Measurements from ENCODE around the gene SERBP1. TPM values are rescaled to one million over a fixed set of nuclear protein-coding genes. Genes with fewer than 3 reads are reported as not detected.

SERBP1 gene
- polyA plus RNA-seq, 1 donor from 2014 or later, result 150 TPM

GRCh38 chr1:67437961-67438360 lies 7.8 kb upstream of the SERBP1 start:
- H2AFZ ChIP-seq (ENCODE audit: low read depth, low read length), result no peak overlapping the region
- no peaks in the 10 kb centered on the region for H3K79me2 ChIP-seq (replicated peaks; ENCODE audit: insufficient read depth, low read length)
- no peaks in the 10 kb centered on the region for H3K9me3 ChIP-seq (ENCODE audit: low read length)
- H3K27me3 ChIP-seq (ENCODE audit: insufficient read depth, low read depth, low read length), result no peaks in the 10 kb centered on the region
- TF ChIP-seq, protein P1, sequence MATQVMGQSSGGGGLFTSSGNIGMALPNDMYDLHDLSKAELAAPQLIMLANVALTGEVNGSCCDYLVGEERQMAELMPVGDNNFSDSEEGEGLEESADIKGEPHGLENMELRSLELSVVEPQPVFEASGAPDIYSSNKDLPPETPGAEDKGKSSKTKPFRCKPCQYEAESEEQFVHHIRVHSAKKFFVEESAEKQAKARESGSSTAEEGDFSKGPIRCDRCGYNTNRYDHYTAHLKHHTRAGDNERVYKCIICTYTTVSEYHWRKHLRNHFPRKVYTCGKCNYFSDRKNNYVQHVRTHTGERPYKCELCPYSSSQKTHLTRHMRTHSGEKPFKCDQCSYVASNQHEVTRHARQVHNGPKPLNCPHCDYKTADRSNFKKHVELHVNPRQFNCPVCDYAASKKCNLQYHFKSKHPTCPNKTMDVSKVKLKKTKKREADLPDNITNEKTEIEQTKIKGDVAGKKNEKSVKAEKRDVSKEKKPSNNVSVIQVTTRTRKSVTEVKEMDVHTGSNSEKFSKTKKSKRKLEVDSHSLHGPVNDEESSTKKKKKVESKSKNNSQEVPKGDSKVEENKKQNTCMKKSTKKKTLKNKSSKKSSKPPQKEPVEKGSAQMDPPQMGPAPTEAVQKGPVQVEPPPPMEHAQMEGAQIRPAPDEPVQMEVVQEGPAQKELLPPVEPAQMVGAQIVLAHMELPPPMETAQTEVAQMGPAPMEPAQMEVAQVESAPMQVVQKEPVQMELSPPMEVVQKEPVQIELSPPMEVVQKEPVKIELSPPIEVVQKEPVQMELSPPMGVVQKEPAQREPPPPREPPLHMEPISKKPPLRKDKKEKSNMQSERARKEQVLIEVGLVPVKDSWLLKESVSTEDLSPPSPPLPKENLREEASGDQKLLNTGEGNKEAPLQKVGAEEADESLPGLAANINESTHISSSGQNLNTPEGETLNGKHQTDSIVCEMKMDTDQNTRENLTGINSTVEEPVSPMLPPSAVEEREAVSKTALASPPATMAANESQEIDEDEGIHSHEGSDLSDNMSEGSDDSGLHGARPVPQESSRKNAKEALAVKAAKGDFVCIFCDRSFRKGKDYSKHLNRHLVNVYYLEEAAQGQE (IDR thresholded peaks at IDR 0.05; ENCODE audit: borderline replicate concordance), result no peak
- no peak for TF ChIP-seq EP300 (conservative IDR thresholded peaks at IDR 0.05; ENCODE audit: poor library complexity, severe bottlenecking)
- no peak for TF ChIP-seq RAD21 (conservative IDR thresholded peaks at IDR 0.05)
- TF ChIP-seq, protein P2, sequence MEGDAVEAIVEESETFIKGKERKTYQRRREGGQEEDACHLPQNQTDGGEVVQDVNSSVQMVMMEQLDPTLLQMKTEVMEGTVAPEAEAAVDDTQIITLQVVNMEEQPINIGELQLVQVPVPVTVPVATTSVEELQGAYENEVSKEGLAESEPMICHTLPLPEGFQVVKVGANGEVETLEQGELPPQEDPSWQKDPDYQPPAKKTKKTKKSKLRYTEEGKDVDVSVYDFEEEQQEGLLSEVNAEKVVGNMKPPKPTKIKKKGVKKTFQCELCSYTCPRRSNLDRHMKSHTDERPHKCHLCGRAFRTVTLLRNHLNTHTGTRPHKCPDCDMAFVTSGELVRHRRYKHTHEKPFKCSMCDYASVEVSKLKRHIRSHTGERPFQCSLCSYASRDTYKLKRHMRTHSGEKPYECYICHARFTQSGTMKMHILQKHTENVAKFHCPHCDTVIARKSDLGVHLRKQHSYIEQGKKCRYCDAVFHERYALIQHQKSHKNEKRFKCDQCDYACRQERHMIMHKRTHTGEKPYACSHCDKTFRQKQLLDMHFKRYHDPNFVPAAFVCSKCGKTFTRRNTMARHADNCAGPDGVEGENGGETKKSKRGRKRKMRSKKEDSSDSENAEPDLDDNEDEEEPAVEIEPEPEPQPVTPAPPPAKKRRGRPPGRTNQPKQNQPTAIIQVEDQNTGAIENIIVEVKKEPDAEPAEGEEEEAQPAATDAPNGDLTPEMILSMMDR (IDR thresholded peaks at IDR 0.05; ENCODE audit: poor library complexity, severe bottlenecking), result no peak
- no peak for TF ChIP-seq POLR2AphosphoS5 (IDR thresholded peaks at IDR 0.05)
- TF ChIP-seq EZH2 (IDR thresholded peaks at IDR 0.05; ENCODE audit: borderline replicate concordance, insufficient read depth, low read length, poor library complexity, severe bottlenecking), result no peak
- no peak for TF ChIP-seq MXI1 (conservative IDR thresholded peaks at IDR 0.05; ENCODE audit: poor library complexity, severe bottlenecking)
- no peak for TF ChIP-seq TAF1 (IDR thresholded peaks at IDR 0.05; ENCODE audit: low read depth)
- no peak for TF ChIP-seq SMC3 (conservative IDR thresholded peaks at IDR 0.05; ENCODE audit: poor library complexity)
- no peak overlapping the region for H3K9ac ChIP-seq (ENCODE audit: low read length)
- no peaks in the 10 kb centered on the region for H3K9me2 ChIP-seq (ENCODE audit: insufficient read depth, low read length)
- no peaks in the 10 kb centered on the region for H3K36me3 ChIP-seq (ENCODE audit: insufficient read depth, low read length)
- no peaks in the 10 kb centered on the region for H4K20me1 ChIP-seq (ENCODE audit: insufficient read depth)
- no peak overlapping the region for H3K4me3 ChIP-seq (ENCODE audit: low read length)
- no peak overlapping the region for H3K4me2 ChIP-seq (ENCODE audit: low read length)
- H3F3A ChIP-seq (ENCODE audit: insufficient read depth, low read length, poor library complexity, severe bottlenecking), result no peaks in the 10 kb centered on the region
- no peak overlapping the region for H3K27ac ChIP-seq (ENCODE audit: low read length)

GRCh38 chr1:67436511-67437055 lies 6.4 kb upstream of the SERBP1 start:
- Histone ChIP-seq H3K27me3 (ENCODE audit: insufficient read depth, low read depth, low read length) (no peaks in the 10 kb centered on the region), H3K9ac (ENCODE audit: low read length) (no peak overlapping the region), H3K4me3 (ENCODE audit: low read length) (no peak overlapping the region), H3K9me2 (ENCODE audit: insufficient read depth, low read length) (no peaks in the 10 kb centered on the region), H3K9me3 (ENCODE audit: low read length) (no peaks in the 10 kb centered on the region), H3K4me2 (ENCODE audit: low read length) (no peak overlapping the region), H3K36me3 (ENCODE audit: insufficient read depth, low read length) (no peaks in the 10 kb centered on the region), H2AFZ (ENCODE audit: low read depth, low read length) (no peak overlapping the region), H3K27ac (ENCODE audit: low read length) (no peak overlapping the region), H3K79me2 (replicated peaks; ENCODE audit: insufficient read depth, low read length) (no peaks in the 10 kb centered on the region), H4K20me1 (ENCODE audit: insufficient read depth) (no peaks in the 10 kb centered on the region), H3F3A (ENCODE audit: insufficient read depth, low read length, poor library complexity, severe bottlenecking) (no peaks in the 10 kb centered on the region)
- no peak for TF ChIP-seq EZH2 (IDR thresholded peaks at IDR 0.05; ENCODE audit: borderline replicate concordance, insufficient read depth, low read length, poor library complexity, severe bottlenecking)
- TF ChIP-seq, protein P2 (IDR thresholded peaks at IDR 0.05; ENCODE audit: poor library complexity, severe bottlenecking), result no peak
- no peak for TF ChIP-seq RAD21 (conservative IDR thresholded peaks at IDR 0.05)

Measured in neural cell (in vitro differentiated cells).